GM23338 (cell line): ENCODE results near the gene KLHL25. TPM values are rescaled to one million over a fixed set of nuclear protein-coding genes. Genes with fewer than 3 reads are reported as not detected.

Source experiments
- ATAC-seq: fragments of 200-7000 bp; cut with Tn5 transposase; 3 replicates; pipeline ENCODE4 v1.9.1; 2020
- DNase-seq: peaks from one replicate; pipeline ENCODE4 v3.0.0-alpha.2; 2015; ENCODE audit warnings: low spot score
- H2AFZ ChIP-seq: fragments of 200-600 bp; sonication (generic); 2 replicates; pipeline ENCODE4 v1.8.0; 2016; ENCODE audit warnings: antibody characterized with exemption, mild to moderate bottlenecking, moderate library complexity
- H3F3A ChIP-seq: fragments of 200-600 bp; sonication (generic); replicated peaks from 2 replicates; pipeline ENCODE4 v1.8.0; 2017; ENCODE audit warnings: antibody characterized with exemption, mixed run types, low read depth
- H3K27ac ChIP-seq: fragments of 200-600 bp; sonication (generic); 2 replicates; pipeline ENCODE4 v1.6.1; 2016; ENCODE audit warnings: low read depth
- H3K27me3 ChIP-seq: fragments of 200-600 bp; sonication (generic); 2 replicates; pipeline ENCODE4 v1.8.0; 2016; ENCODE audit warnings: mild to moderate bottlenecking, mixed run types, moderate library complexity; ENCODE audit not compliant: insufficient read depth
- H3K36me3 ChIP-seq: fragments of 200-600 bp; sonication (generic); 2 replicates; pipeline ENCODE4 v1.8.0; 2016; ENCODE audit warnings: mild to moderate bottlenecking; ENCODE audit not compliant: insufficient read depth
- H3K4me1 ChIP-seq: fragments of 200-600 bp; sonication (generic); 2 replicates; pipeline ENCODE4 v1.8.0; 2016; ENCODE audit warnings: mild to moderate bottlenecking, moderate library complexity; ENCODE audit not compliant: insufficient read depth
- H3K4me2 ChIP-seq: fragments of 200-600 bp; sonication (generic); 2 replicates; pipeline ENCODE4 v1.7.1; 2017; ENCODE audit warnings: mixed run types
- H3K4me3 ChIP-seq: fragments of 200-600 bp; sonication (generic); 2 replicates; pipeline ENCODE4 v1.6.1; 2016; ENCODE audit warnings: mixed run types
- H3K79me2 ChIP-seq: fragments of 200-600 bp; sonication (generic); replicated peaks from 2 replicates; pipeline ENCODE4 v1.8.0; 2017; ENCODE audit warnings: mild to moderate bottlenecking; ENCODE audit not compliant: insufficient read depth
- H3K9me2 ChIP-seq: fragments of 200-600 bp; sonication (generic); 2 replicates; pipeline ENCODE4 v1.8.0; 2017; ENCODE audit not compliant: insufficient read depth
- H4K20me1 ChIP-seq: fragments of 200-600 bp; sonication (generic); replicated peaks from 2 replicates; pipeline ENCODE4 v1.8.0; 2017; ENCODE audit warnings: mild to moderate bottlenecking; ENCODE audit not compliant: insufficient read depth
- H3K27ac Mint-ChIP-seq: 2 replicates; pipeline ENCODE4 v1.8.0; 2020; ENCODE audit warnings: inconsistent platforms, mild to moderate bottlenecking, moderate library complexity, mixed read lengths
- H3K27me3 Mint-ChIP-seq: 3 replicates; pipeline ENCODE4 v1.8.0; 2022; ENCODE audit warnings: low read depth, mild to moderate bottlenecking, moderate library complexity, mixed read lengths, inconsistent platforms; ENCODE audit not compliant: insufficient read depth, poor library complexity
- H3K36me3 Mint-ChIP-seq: 3 replicates; pipeline ENCODE4 v1.8.0; 2021; ENCODE audit warnings: low read depth, mild to moderate bottlenecking, inconsistent platforms, moderate library complexity, mixed read lengths
- H3K4me1 Mint-ChIP-seq: 3 replicates; pipeline ENCODE4 v1.8.0; 2020; ENCODE audit warnings: mild to moderate bottlenecking, inconsistent platforms, mixed read lengths
- H3K4me3 Mint-ChIP-seq: 3 replicates; pipeline ENCODE4 v1.8.0; 2021; ENCODE audit warnings: moderate library complexity, mild to moderate bottlenecking, inconsistent platforms, mixed read lengths
- H3K9me3 Mint-ChIP-seq: 3 replicates; pipeline ENCODE4 v1.8.0; 2020; ENCODE audit warnings: moderate library complexity, mild to moderate bottlenecking, inconsistent platforms, mixed read lengths
- EZH2 ChIP-seq: fragments of 200-600 bp; sonication (generic); IDR thresholded peaks from one replicate; pipeline ENCODE4 v1.8.0; 2017; ENCODE audit warnings: antibody characterized with exemption, mild to moderate bottlenecking, low read depth; ENCODE audit not compliant: unreplicated experiment
- JUNB ChIP-seq: IDR thresholded peaks from one replicate; pipeline ENCODE4 v1.6.1; 2016; ENCODE audit warnings: antibody characterized with exemption; ENCODE audit not compliant: unreplicated experiment
- POLR2AphosphoS5 ChIP-seq: IDR thresholded peaks from 2 replicates; pipeline ENCODE4 v1.6.1; 2016; ENCODE audit warnings: antibody characterized with exemption, low read depth
- long read RNA-seq: library from polyadenylated mRNA; unstranded; transcript quantifications from one replicate; pipeline ENCODE4 v2.0.0, GENCODE V29; 2020; ENCODE audit not compliant: unreplicated experiment
- polyA plus RNA-seq: library from polyadenylated mRNA; unstranded; fragments of >200 nt; fragmentation: Nextera tagmentation; extraction: Ambion mirVana; gene quantifications from 2 replicates; pipeline ENCODE4 v1.2.1, GENCODE V29; 2016
- total RNA-seq: library from RNA; depleted of rRNA; stranded (reverse); fragments of >200 nt; shearing (Covaris generic); gene quantifications from 2 replicates; pipeline ENCODE4 v1.2.3, GENCODE V29; 2014; rRNA removed
- TF ChIP-seq, protein P1 (sequence below): fragments of 250-450 bp; sonication (Bioruptor Pico); IDR thresholded peaks from 2 replicates; pipeline ENCODE4 v1.5.0; 2020; ENCODE audit warnings: mild to moderate bottlenecking, moderate library complexity

KLHL25 gene, protein sequence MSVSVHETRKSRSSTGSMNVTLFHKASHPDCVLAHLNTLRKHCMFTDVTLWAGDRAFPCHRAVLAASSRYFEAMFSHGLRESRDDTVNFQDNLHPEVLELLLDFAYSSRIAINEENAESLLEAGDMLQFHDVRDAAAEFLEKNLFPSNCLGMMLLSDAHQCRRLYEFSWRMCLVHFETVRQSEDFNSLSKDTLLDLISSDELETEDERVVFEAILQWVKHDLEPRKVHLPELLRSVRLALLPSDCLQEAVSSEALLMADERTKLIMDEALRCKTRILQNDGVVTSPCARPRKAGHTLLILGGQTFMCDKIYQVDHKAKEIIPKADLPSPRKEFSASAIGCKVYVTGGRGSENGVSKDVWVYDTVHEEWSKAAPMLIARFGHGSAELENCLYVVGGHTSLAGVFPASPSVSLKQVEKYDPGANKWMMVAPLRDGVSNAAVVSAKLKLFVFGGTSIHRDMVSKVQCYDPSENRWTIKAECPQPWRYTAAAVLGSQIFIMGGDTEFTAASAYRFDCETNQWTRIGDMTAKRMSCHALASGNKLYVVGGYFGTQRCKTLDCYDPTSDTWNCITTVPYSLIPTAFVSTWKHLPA
- total RNA-seq, result 28.5 and 38.3 TPM in 2 replicates
- polyA plus RNA-seq, result 5.2 and 5.8 TPM in 2 replicates
- long read RNA-seq, full-length matches to known transcripts, result 5 of 5 reads
- long read RNA-seq, partial matches to known transcripts, result 0 of 5 reads
- long read RNA-seq, other reads (novel, unspliced or antisense), result 0 of 5 reads

GRCh38 chr15:85794598-85795336 lies at the start of gene KLHL25:
KLHL25 (minus strand) TSS chr15:85794925; CDS start chr15:85769810, 25,115 bp downstream.
- Histone ChIP-seq H3K4me1 (peaks cover 20% of the 10 kb centered on the region), H3K9me2 (no peaks in the 10 kb centered on the region; the same call in 1 of the 2 replicates), H3K36me3 (no peaks in the 10 kb centered on the region), H3K4me2 (peak within 1 kb of the TSS; percentile 98), H3K79me2 (peaks cover 46% of the 10 kb centered on the region), H3K27me3 (no peaks in the 10 kb centered on the region), H4K20me1 (peaks cover 12% of the 10 kb centered on the region), H3F3A (no peaks in the 10 kb centered on the region), H3K4me3 (peak within 1 kb of the TSS; percentile 97), H3K27ac (peak within 1 kb of the TSS; percentile 85; the same call in 1 of the 2 replicates), H2AFZ (peak within 1 kb of the TSS; percentile 100)
- peaks cover 9% of the 10 kb centered on the region; the same call in 2 of the 3 replicates for H3K36me3 Mint-ChIP-seq
- peaks cover 35% of the 10 kb centered on the region for H3K4me1 Mint-ChIP-seq
- TF ChIP-seq POLR2AphosphoS5 (peak; percentile 70), EZH2 (no peak), JUNB (no peak)
- TF ChIP-seq, protein P1, sequence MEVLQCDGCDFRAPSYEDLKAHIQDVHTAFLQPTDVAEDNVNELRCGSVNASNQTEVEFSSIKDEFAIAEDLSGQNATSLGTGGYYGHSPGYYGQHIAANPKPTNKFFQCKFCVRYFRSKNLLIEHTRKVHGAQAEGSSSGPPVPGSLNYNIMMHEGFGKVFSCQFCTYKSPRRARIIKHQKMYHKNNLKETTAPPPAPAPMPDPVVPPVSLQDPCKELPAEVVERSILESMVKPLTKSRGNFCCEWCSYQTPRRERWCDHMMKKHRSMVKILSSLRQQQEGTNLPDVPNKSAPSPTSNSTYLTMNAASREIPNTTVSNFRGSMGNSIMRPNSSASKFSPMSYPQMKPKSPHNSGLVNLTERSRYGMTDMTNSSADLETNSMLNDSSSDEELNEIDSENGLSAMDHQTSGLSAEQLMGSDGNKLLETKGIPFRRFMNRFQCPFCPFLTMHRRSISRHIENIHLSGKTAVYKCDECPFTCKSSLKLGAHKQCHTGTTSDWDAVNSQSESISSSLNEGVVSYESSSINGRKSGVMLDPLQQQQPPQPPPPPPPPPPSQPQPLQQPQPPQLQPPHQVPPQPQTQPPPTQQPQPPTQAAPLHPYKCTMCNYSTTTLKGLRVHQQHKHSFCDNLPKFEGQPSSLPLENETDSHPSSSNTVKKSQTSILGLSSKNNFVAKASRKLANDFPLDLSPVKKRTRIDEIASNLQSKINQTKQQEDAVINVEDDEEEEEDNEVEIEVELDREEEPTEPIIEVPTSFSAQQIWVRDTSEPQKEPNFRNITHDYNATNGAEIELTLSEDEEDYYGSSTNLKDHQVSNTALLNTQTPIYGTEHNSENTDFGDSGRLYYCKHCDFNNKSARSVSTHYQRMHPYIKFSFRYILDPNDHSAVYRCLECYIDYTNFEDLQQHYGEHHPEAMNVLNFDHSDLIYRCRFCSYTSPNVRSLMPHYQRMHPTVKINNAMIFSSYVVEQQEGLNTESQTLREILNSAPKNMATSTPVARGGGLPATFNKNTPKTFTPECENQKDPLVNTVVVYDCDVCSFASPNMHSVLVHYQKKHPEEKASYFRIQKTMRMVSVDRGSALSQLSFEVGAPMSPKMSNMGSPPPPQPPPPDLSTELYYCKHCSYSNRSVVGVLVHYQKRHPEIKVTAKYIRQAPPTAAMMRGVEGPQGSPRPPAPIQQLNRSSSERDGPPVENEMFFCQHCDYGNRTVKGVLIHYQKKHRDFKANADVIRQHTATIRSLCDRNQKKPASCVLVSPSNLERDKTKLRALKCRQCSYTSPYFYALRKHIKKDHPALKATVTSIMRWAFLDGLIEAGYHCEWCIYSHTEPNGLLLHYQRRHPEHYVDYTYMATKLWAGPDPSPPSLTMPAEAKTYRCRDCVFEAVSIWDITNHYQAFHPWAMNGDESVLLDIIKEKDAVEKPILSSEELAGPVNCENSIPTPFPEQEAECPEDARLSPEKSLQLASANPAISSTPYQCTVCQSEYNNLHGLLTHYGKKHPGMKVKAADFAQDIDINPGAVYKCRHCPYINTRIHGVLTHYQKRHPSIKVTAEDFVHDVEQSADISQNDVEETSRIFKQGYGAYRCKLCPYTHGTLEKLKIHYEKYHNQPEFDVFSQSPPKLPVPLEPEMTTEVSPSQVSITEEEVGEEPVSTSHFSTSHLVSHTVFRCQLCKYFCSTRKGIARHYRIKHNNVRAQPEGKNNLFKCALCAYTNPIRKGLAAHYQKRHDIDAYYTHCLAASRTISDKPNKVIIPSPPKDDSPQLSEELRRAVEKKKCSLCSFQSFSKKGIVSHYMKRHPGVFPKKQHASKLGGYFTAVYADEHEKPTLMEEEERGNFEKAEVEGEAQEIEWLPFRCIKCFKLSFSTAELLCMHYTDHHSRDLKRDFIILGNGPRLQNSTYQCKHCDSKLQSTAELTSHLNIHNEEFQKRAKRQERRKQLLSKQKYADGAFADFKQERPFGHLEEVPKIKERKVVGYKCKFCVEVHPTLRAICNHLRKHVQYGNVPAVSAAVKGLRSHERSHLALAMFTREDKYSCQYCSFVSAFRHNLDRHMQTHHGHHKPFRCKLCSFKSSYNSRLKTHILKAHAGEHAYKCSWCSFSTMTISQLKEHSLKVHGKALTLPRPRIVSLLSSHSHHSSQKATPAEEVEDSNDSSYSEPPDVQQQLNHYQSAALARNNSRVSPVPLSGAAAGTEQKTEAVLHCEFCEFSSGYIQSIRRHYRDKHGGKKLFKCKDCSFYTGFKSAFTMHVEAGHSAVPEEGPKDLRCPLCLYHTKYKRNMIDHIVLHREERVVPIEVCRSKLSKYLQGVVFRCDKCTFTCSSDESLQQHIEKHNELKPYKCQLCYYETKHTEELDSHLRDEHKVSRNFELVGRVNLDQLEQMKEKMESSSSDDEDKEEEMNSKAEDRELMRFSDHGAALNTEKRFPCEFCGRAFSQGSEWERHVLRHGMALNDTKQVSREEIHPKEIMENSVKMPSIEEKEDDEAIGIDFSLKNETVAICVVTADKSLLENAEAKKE (CRISPR knock-in tag), result no peak
- ATAC-seq (peak; percentile 93), DNase-seq (peak; percentile 96)
- H3K4me3 Mint-ChIP-seq, result peak within 1 kb of the TSS; percentile 95
- H3K27me3 Mint-ChIP-seq, result peaks cover 26% of the 10 kb centered on the region
- H3K9me3 Mint-ChIP-seq, result no peaks in the 10 kb centered on the region
- peak within 1 kb of the TSS; percentile 44; the same call in 1 of the 2 replicates for H3K27ac Mint-ChIP-seq
